Activated CD8-positive, alpha-beta memory T cell treated with anti-CD3 and anti-CD28 coated beads, Interleukin-2, amount 50 U/mL, for 48 hours (primary cell): ENCODE measurements around the gene TMEM260.
"Not testable (repeated sequence)": the region's sequence is repeated elsewhere in the genome, so short reads cannot be mapped to it uniquely, and the experiment has no call there.

Experiments
- DNase-seq: peaks from one replicate; pipeline ENCODE4 v3.0.0-alpha.2; 2020

Gene TMEM260

DNA sequence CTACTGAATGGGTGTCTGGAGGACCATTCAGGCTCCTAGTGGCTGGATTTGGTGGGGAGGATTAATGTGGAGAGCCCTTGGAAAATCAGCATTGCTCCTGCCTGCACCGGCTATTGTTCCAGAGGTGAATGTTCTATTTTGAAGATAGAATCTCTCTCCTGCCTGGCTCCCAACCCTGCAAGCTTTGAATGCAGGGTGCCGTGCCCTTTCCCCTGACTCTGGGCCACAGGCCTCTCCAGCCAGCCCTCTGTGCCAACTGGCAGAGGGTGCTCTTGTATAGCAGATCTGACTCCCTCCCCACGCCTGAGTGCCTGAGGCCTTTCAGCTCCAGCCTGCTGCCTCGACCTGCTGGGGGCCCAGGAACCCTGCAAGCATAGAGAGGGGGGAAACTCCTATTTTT is 106.8 kb downstream of the TMEM260 start:
- DNase-seq, result no peak

GRCh38 chr14:56687123-56687522 is 107.5 kb downstream of the TMEM260 start:
- no peak for DNase-seq

GRCh38 chr14:56694609-56695008 is 115.0 kb downstream of the TMEM260 start:
- DNase-seq, result no peak

DNA sequence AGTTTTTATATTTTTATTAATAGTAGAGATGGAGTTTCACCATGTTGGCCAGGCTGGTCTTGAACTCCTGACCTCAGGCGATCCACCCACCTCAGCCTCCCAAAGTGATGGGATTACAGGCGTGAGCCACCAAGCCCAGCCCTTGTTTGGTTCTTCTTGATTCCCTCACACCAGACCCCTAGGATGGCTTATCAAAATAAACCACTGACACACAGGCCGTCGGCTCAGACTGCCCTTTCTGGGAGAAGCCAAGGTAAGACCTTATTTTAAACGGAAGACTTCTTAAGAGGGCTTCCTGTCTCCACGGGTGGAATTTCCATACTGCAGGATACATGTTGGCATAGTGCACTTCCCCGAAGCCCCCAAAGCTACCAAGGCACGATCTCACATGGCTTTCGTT is 115.6 kb downstream of the TMEM260 start:
- not testable (repeated sequence) for DNase-seq
